GM08714 (cell line): Measurements from ENCODE around the gene TMEM163.
A peak's percentile ranks its signal among the peaks of the same experiment; 100 is the strongest.
"Not testable (repeated sequence)": the region's sequence is repeated elsewhere in the genome, so short reads cannot be mapped to it uniquely, and the experiment has no call there.

Source experiments
- H3K4me3 ChIP-seq: fragments of 200-500 bp; sonication (Bioruptor generic); 2 replicates; pipeline ENCODE4 v1.5.1; 2014; ENCODE audit warnings: mild to moderate bottlenecking, low read length, inconsistent platforms
- ZNF274 ChIP-seq: IDR thresholded peaks from 2 replicates; pipeline ENCODE4 v1.6.1; 2012; ENCODE audit warnings: mild to moderate bottlenecking, low read depth, low read length

The TMEM163 gene

DNA sequence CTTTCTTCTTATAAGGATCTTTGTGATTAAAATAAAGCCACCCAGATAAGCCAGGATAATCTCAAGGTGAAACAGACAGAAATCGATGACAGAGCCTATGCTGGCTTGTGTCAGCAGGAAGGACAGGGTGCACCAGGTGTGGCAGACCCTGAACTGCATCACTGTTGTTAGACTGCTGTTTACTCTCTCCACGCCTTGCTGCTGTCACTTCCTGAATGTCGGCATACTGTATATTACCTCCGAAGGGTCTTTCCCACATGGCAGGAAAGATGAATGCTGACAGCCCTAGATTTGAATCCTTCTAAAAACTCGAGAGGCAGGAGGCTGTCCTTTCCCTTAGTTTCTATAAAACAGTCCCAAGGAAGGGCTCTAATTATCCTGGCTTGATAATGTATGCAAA lies 18.9 kb upstream of the TMEM163 start:
- no peak overlapping the region for H3K4me3 ChIP-seq
- no peak for TF ChIP-seq ZNF274

- H3K4me3 ChIP-seq, result no peak overlapping the region
- no peak for TF ChIP-seq ZNF274
Observed at GRCh38 chr2:134736167-134736880, 17.5 kb upstream of the TMEM163 start.

GRCh38 chr2:134728163-134728562 lies 9.4 kb upstream of the TMEM163 start:
- no peak for TF ChIP-seq ZNF274
- H3K4me3 ChIP-seq, result no peak overlapping the region

DNA sequence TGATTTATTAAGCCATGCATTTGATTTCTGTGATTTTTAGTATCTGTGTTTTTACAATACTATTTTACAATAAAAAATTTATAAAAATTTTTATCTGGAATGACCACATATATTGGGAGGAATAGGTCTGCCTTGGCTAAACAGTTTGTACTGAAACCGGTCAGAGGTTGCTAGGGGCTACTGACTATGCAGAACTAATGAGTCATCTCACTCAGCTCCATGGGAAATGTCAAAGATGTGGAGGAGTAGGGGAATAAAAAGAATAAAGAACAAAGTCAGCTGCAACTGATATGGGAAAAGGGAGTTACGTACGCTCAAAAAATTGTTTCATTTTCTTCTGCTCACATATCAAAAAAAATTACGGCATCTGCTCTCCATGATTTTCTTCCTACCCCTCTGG lies 8.6 kb upstream of the TMEM163 start:
- TF ChIP-seq ZNF274, result no peak
- H3K4me3 ChIP-seq, result no peak overlapping the region

GRCh38 chr2:134726645-134727044 lies 7.8 kb upstream of the TMEM163 start:
- TF ChIP-seq ZNF274, result no peak
- no peak overlapping the region for H3K4me3 ChIP-seq

DNA sequence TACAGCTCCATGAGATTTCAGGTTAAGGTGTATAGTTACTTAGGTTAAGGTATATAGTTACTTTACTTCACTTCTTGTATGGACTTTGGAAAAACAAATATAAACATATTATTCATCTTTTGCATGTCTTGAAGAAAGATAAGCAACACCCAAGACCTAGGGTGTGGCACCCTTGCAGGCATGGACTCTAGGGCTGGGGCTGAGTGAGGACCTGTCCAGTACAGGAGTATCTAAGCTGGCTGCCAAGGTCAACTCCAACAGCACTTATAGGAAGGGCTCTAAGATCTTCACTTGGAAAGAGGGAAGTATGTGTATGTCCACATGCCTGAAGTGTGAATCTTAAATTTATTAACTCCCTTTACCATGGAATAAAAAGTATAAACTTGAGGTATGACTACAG lies 7.1 kb upstream of the TMEM163 start:
- no peak overlapping the region for H3K4me3 ChIP-seq

DNA sequence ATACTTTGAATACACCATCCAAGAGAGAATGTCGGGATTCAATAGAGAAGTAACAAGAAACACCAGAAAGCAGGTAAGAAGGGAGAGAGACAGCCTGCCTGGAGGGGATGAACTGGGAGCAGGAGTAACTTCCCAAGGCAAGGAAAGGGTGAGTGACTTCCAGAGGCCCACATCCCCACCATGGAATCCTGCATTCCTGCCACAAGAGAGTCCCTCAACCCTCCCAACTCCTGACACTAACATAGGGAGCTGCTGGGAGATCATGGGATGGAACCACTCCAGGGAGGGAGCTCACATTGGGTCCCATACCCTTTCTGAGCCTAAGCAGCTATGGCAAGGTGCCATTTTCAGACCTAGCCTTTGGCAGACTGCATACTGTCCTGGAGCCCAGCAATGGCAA lies 5.5 kb upstream of the TMEM163 start:
- TF ChIP-seq ZNF274, result no peak
- H3K4me3 ChIP-seq, result no peak overlapping the region

More for the DNA sequence above, 7.1 kb upstream of the TMEM163 start:
- TF ChIP-seq ZNF274, result no peak

DNA sequence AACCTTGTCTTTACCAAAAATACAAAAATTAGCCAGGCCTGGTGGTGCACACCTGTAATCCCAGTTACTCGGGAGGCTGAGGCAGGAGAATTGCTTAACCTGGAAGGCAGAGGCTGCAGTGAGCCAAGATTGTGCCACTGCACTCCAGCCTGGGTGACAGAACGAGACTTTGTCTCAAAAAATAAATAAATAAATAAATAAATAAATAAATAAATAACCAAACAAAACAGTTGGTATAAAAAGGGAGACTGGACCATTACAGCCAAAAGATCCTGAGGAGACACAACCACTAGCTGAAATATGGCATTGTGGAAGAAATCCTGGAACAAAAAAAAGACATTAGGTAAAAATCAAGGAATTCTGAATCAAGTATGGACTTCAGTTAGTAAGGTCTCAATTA lies 4.9 kb upstream of the TMEM163 start:
- not testable (repeated sequence) for H3K4me3 ChIP-seq

DNA sequence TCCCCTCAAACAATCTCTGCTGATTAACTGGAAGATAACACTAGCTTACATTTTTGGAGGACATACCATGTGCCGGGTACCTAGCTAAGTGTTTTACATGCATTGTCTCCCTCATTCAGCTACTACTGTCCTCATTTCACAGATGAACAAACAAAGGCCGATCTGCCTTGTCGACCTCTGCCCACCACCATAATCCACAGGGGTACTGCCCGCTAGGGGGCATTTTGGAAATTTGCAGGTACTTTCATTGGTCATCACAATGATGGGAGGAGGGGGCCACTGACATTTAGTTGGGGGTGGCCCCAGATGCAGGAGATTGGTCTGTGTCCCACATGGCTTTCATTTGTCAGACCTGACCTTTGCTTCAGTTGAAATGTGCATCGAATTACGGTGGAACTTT lies 3.9 kb upstream of the TMEM163 start:
- H3K4me3 ChIP-seq, result no peak overlapping the region
- TF ChIP-seq ZNF274, result no peak

DNA sequence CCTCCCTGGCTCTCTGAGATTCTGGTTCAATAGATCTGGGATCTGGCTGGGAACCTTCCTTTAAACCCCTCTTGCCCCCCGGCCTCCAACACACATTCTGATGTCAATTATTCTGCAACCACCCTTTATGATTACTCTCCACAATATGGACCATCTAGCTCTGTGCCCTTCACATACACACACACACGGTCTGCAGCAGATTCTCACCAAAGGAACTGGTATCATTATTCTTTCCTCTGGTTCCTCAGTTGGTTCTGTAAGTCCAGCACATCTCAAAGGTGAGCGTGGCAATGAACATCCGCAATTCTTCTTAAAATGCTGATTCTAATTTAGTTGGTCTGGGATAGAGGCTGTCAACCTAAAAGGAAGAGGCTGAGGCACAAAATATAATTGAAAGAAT lies 2.8 kb upstream of the TMEM163 start:
- no peak overlapping the region for H3K4me3 ChIP-seq
- no peak for TF ChIP-seq ZNF274

DNA sequence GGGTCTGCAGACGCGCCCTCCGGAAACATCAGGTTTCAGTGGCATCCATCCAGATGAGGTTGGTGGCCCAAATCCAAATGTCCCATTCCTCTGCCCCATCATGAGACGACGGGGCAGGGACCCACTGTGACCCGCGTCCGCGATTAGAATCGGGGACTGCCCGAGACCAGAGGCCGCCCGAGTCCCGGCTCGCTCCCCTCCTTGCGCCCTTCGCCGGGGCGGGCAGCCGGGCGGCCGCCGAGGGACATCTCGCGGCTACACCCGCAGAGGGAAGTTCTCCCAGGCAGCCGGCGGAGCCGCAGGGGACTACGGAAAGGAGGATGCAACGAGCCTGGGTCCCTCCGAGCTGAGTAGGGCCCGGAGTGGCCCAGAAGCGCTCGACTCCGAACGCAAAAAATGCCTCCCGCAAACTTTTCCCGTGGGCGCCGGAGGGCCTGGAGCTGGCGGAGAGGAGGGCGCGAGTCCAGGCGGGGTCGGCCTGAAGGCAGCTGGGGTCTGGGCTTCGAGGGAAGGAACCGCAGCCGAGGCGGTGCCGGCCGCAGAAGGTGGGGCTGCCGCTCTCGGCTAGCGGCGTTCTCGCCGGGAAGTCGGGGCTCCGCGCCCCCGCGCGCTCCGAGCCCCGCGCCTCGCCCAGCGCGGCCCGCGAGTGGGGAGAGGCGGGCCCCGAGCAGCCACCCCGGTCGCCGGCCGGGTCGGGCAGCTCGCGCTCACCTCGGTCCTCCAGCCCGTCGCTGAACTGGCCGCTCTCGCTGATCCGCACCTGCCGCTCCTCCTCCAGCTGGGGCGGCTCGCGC lies 580 bp downstream of the TMEM163 start:
- H3K4me3 ChIP-seq, result peak overlapping the region; percentile 17; the same call in 1 of the 2 replicates
- no peak for TF ChIP-seq ZNF274

DNA sequence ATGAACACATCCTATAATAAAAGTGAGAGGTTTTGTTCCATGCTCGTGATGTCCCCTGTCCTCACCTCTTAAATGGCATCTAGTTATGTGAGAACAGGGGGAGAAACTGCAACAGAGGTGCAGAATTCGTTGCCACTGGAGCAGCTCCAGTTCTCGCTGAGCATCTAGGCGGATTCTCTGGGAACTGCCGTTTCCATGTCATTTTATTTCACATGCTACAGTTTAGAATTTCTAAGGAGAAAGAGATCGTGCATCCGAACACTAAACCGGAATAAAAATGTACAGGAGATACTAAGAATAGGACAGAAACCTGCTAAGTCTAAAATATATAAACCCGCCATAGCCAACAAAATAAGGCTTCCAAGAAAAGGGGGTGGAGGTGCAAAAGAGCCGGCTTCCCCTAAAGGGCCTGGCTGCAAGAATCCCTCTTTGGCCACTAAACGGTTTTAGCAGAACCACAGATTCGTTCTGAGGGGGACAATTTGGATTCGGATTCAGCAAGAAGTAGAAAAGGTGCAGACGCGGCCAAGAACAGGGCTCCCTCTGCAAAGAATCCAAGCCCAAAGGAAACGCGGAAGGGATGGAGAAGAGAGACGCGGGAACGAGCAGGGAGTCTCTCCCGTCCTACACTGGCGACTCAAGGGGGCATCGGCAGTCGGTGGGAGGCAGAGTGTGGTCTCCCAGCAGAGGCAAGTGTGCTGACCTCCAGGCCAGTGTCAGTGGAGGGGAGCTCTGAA lies 1.3 kb downstream of the TMEM163 start:
- no peak for TF ChIP-seq ZNF274
- no peak overlapping the region for H3K4me3 ChIP-seq

GRCh38 chr2:134716721-134717243 lies 2.0 kb downstream of the TMEM163 start:
- TF ChIP-seq ZNF274, result no peak
- H3K4me3 ChIP-seq, result no peak overlapping the region

- TF ChIP-seq ZNF274, result no peak
- no peak overlapping the region for H3K4me3 ChIP-seq
Observed at GRCh38 chr2:134715932-134716643, 2.7 kb downstream of the TMEM163 start.
